ENCODE data around the gene UBA3.

UBA3 gene

DNA sequence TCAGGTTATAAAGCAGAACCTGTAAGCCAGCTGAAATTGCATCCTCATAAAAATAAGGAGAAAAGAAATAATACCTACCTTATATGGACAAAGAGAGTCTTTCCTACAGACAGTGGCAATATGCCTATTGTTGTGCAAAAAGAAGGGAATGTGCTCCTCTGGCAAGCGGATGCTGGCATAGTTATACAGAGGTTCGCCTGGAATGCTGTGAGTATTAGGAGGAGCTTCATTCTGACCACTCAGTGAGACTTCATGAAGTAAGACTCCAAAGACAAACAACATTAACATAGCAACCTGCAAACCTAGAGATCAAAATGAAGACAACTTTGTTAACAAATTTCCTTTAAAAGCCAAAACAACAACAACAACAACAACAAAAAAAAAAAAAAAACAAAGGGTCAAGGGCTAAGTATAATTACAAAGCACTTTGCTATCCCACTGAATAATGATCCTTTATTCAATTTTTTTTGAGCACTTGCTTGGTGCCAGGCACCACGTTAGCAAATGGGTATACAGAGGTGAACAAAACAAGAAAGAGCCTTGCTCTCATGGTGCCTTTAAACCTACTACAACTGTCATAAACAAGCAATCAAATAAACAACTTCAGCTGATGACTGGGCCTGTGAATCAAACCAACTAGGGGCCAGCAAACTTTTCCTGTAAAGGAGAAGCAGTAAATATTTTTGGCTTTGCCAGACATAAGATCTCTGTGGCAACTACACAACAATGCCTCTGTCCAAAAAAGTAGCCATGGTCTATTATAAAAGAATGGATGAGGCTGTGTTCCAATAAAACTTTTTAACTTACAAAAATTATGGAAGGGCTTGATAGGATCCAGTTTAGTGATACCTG lies 70.4 kb downstream of the UBA3 start:
- DNase-seq, result no peak

- no peak for DNase-seq
Measured at GRCh38 chr3:69008980-69009379, 71.2 kb downstream of the UBA3 start.

GRCh38 chr3:69005791-69006482 lies 74.2 kb downstream of the UBA3 start:
- no peak for DNase-seq

DNA sequence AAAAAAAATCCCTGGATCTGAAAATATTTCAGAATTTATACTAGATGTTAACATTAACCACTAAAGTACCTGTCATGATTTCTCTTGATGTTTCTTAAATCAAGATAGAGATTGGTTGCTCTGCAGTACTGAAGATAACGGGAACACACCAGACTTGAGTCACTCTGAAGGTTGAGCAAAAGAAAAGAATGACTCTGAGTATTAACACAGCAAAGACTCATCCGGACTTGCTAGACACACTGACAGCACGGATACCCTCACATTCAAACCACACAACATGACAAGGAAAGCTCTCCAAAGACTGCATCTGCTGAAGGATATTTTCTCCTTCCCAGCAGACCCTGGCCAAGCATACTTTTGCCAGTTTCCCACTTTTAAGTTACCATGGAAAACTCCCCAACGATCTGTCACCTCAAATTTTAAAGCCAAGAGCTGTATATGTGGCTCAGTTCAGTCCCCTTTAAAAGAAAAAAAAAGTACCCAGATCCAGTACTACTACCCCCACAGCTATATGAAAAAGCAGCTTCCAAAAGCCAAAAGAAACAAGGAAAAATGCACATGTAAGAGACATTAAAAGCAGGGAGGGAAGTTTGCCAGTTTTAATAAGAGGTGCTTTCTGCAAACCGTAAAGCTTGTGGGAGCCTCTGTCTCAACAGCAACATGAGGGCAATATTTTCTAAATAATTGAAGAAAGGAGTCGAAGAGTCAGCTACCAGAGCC lies 74.9 kb downstream of the UBA3 start:
- no peak for DNase-seq

All from NCI-H1048 (cell line).